ENCODE measurements around the gene DNM2. TPM values are rescaled to one million over a fixed set of nuclear protein-coding genes. Genes with fewer than 3 reads are reported as not detected.

The DNM2 gene
- total RNA-seq, 1 donor from 2014 or later, result 227 TPM

DNA sequence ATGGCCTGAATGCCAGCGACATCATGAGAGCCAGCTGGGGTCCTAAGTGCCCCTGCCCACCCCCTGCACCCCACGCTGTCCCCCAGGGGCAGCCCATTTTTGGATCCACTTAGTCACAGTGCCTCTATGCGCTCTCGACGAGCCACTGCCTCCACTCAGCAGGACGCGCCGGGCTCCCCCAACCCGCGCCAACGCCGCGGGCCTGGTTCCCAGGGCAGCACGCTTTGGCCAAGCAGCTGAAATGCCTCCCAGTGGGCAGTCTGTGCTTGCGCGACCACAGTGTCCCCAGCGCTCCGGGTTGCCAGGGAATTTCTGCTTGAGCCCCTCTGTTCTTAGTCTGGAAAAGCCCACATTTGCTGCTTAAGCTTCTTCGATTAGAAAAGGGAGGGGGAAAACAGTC is 78.8 kb downstream of the DNM2 start:
- no peak overlapping the region for H3K4me3 Mint-ChIP-seq (ENCODE audit: unreplicated experiment)
- no peaks in the 10 kb centered on the region for H3K4me1 Mint-ChIP-seq (ENCODE audit: low read depth, unreplicated experiment)
- DNase-seq, result no peak
- H3K9me3 Mint-ChIP-seq (ENCODE audit: unreplicated experiment), result peaks cover 2% of the 10 kb centered on the region
- H3K36me3 Mint-ChIP-seq (ENCODE audit: unreplicated experiment), result no peaks in the 10 kb centered on the region
- H3K27me3 Mint-ChIP-seq (ENCODE audit: unreplicated experiment), result peaks cover 2% of the 10 kb centered on the region
- TF ChIP-seq, protein P1, sequence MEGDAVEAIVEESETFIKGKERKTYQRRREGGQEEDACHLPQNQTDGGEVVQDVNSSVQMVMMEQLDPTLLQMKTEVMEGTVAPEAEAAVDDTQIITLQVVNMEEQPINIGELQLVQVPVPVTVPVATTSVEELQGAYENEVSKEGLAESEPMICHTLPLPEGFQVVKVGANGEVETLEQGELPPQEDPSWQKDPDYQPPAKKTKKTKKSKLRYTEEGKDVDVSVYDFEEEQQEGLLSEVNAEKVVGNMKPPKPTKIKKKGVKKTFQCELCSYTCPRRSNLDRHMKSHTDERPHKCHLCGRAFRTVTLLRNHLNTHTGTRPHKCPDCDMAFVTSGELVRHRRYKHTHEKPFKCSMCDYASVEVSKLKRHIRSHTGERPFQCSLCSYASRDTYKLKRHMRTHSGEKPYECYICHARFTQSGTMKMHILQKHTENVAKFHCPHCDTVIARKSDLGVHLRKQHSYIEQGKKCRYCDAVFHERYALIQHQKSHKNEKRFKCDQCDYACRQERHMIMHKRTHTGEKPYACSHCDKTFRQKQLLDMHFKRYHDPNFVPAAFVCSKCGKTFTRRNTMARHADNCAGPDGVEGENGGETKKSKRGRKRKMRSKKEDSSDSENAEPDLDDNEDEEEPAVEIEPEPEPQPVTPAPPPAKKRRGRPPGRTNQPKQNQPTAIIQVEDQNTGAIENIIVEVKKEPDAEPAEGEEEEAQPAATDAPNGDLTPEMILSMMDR (IDR thresholded peaks at IDR 0.05; ENCODE audit: partially characterized antibody, unreplicated experiment), result no peak
- no peak overlapping the region for H3K27ac Mint-ChIP-seq (ENCODE audit: unreplicated experiment)

DNA sequence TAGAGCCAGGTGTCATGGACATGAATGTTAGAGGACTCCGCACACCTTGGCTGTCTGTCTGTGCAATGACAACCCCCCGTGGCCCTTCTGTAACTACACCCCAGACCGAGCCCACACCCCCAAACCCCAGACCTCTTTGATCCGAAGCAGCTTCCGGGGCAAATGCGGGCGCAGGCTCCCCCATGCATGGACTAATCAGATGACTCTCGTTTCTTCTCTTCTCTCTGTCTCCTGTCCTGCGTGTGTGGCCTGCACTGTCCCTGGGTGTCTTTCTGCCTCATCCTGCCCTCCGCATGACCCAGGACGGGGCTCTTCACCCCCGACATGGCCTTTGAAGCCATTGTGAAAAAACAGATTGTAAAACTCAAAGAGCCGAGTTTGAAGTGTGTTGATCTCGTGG is 79.2 kb downstream of the DNM2 start:
- no peaks in the 10 kb centered on the region for H3K36me3 Mint-ChIP-seq (ENCODE audit: unreplicated experiment)
- H3K9me3 Mint-ChIP-seq (ENCODE audit: unreplicated experiment), result peaks cover 2% of the 10 kb centered on the region

DNA sequence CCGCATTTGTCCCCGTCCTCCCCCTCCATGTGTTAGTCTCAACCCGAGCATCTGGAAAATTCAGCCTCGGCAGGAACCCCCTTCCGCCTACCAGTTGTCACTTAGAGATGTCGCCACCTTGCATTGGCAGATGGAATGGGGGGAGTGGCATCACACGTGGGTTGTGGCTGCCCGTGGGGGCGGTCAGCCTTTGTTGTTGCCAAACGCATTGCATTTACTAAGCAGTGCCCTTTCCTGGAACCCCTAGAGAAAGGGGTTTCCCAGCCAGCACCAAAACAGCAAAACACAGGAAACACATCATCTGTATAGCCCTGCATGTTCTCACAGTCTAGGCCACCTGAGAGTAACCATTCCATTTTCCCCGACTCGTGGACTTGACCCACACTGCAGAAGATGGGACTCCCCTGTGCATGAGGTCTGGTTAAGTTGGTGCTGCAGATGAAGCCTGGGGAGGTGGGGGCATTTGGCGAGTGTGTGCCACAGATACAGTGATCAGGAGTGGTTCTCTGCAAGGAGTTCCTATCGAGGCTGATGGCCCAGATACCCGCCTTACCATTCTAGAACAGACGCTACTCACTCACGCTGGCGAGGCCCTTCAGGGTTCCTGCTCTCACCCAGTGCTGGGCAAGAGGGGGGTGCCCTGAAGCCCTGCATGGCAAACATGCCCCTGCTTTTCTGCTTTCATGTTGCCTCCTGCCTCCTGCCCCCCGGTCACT is 79.8 kb downstream of the DNM2 start:
- H3K4me3 Mint-ChIP-seq (ENCODE audit: unreplicated experiment), result no peak overlapping the region
- DNase-seq, result no peak
- TF ChIP-seq, protein P1 (IDR thresholded peaks at IDR 0.05; ENCODE audit: partially characterized antibody, unreplicated experiment), result no peak
- H3K36me3 Mint-ChIP-seq (ENCODE audit: unreplicated experiment), result no peaks in the 10 kb centered on the region
- H3K9me3 Mint-ChIP-seq (ENCODE audit: unreplicated experiment), result peaks cover 2% of the 10 kb centered on the region
- no peaks in the 10 kb centered on the region for H3K4me1 Mint-ChIP-seq (ENCODE audit: low read depth, unreplicated experiment)
- peaks cover 2% of the 10 kb centered on the region for H3K27me3 Mint-ChIP-seq (ENCODE audit: unreplicated experiment)
- H3K27ac Mint-ChIP-seq (ENCODE audit: unreplicated experiment), result no peak overlapping the region

More for the DNA sequence above, 79.2 kb downstream of the DNM2 start:
- Mint-ChIP-seq H3K4me1 (ENCODE audit: low read depth, unreplicated experiment) (no peaks in the 10 kb centered on the region), H3K4me3 (ENCODE audit: unreplicated experiment) (no peak overlapping the region), H3K27me3 (ENCODE audit: unreplicated experiment) (peaks cover 2% of the 10 kb centered on the region), H3K27ac (ENCODE audit: unreplicated experiment) (no peak overlapping the region)
- DNase-seq, result no peak
- TF ChIP-seq, protein P1 (IDR thresholded peaks at IDR 0.05; ENCODE audit: partially characterized antibody, unreplicated experiment), result no peak

DNA sequence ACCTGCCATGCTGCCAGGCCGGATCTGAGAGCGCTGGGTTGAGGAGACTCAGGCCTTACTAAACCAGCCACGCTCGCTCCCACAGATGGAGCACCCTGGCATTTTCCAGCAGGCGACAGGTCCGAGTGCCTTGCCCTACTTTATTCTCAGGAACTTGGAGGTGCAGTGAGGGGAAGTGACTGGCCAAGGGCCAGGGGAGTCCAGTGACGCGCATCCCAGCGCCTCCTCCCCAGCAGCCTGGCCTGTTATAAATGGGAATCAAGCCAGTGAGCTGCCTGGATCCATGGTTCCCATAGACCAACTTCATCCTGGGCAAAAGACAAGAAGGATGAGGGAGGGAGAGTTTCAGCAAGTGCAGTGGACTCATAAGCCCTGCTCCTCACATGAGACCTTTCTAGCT is 82.6 kb downstream of the DNM2 start:
- peaks cover 7% of the 10 kb centered on the region for H3K4me1 Mint-ChIP-seq (ENCODE audit: low read depth, unreplicated experiment)
- TF ChIP-seq, protein P1 (IDR thresholded peaks at IDR 0.05; ENCODE audit: partially characterized antibody, unreplicated experiment), result no peak
- H3K36me3 Mint-ChIP-seq (ENCODE audit: unreplicated experiment), result peaks cover 8% of the 10 kb centered on the region
- H3K27me3 Mint-ChIP-seq (ENCODE audit: unreplicated experiment), result peaks cover 8% of the 10 kb centered on the region
- no peak for DNase-seq
- peaks cover 9% of the 10 kb centered on the region for H3K9me3 Mint-ChIP-seq (ENCODE audit: unreplicated experiment)
- no peak overlapping the region for H3K27ac Mint-ChIP-seq (ENCODE audit: unreplicated experiment)
- H3K4me3 Mint-ChIP-seq (ENCODE audit: unreplicated experiment), result no peak overlapping the region

DNA sequence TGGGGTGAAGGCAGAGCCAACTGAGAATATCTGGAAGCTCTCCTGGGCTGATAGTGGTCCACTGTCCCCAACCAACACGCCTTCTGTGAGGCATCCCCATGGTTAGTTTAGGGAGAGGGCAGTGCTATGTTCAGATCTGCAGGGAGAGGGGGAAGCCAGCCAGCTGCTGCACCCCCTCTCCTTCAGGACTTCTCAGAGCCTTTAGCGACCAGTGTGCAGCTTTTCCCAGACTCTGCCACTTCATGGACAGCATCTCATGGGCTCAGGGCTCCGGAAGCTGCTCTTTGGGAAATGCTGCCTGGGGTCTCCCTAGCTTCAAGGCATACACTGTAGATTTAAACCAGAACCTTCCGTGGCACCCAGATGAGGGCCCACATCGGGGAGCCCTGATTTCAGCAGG is 84.6 kb downstream of the DNM2 start:
- H3K9me3 Mint-ChIP-seq (ENCODE audit: unreplicated experiment), result peaks cover 14% of the 10 kb centered on the region
- peaks cover 9% of the 10 kb centered on the region for H3K27me3 Mint-ChIP-seq (ENCODE audit: unreplicated experiment)
- TF ChIP-seq, protein P1 (IDR thresholded peaks at IDR 0.05; ENCODE audit: partially characterized antibody, unreplicated experiment), result no peak
- no peak overlapping the region for H3K4me3 Mint-ChIP-seq (ENCODE audit: unreplicated experiment)
- H3K36me3 Mint-ChIP-seq (ENCODE audit: unreplicated experiment), result peaks cover 8% of the 10 kb centered on the region
- no peak for DNase-seq
- peaks cover 11% of the 10 kb centered on the region for H3K4me1 Mint-ChIP-seq (ENCODE audit: low read depth, unreplicated experiment)
- no peak overlapping the region for H3K27ac Mint-ChIP-seq (ENCODE audit: unreplicated experiment)
